T-helper 2 cell treated with Interferon-gamma antibody and Interleukin-4, amounts not matched to agents 5 μg/mL and 100 μg/mL, for 36 hours (primary cell): ENCODE data around the gene MARK3.

Experiments
- DNase-seq: peaks from one replicate; pipeline ENCODE4 v3.0.0; 2021; ENCODE audit warnings: low spot score
- H3K27ac Mint-ChIP-seq: one replicate; pipeline ENCODE4 v1.8.0; 2021; ENCODE audit warnings: mild to moderate bottlenecking, mixed read lengths
- H3K27me3 Mint-ChIP-seq: one replicate; pipeline ENCODE4 v1.8.0; 2021; ENCODE audit warnings: low read depth, mixed read lengths
- H3K36me3 Mint-ChIP-seq: one replicate; pipeline ENCODE4 v1.8.0; 2021; ENCODE audit warnings: low read depth, mixed read lengths
- H3K4me1 Mint-ChIP-seq: one replicate; pipeline ENCODE4 v1.8.0; 2021; ENCODE audit warnings: low read depth, mixed read lengths
- H3K4me3 Mint-ChIP-seq: one replicate; pipeline ENCODE4 v1.8.0; 2022; ENCODE audit warnings: mild to moderate bottlenecking, moderate library complexity, mixed read lengths
- H3K9me3 Mint-ChIP-seq: one replicate; pipeline ENCODE4 v1.8.0; 2021; ENCODE audit warnings: mixed read lengths

Gene MARK3

GRCh38 chr14:103378038-103378854, 7.0 kb upstream of the MARK3 start:
- H3K9me3 Mint-ChIP-seq, result no peaks in the 10 kb centered on the region
- no peak overlapping the region for H3K4me3 Mint-ChIP-seq
- peaks cover 11% of the 10 kb centered on the region for H3K27me3 Mint-ChIP-seq
- no peak for DNase-seq
- no peaks in the 10 kb centered on the region for H3K36me3 Mint-ChIP-seq
- peaks cover 7% of the 10 kb centered on the region for H3K4me1 Mint-ChIP-seq
- no peak overlapping the region for H3K27ac Mint-ChIP-seq

GRCh38 chr14:103380719-103381377, 4.4 kb upstream of the MARK3 start:
- H3K4me3 Mint-ChIP-seq, result no peak overlapping the region
- H3K4me1 Mint-ChIP-seq, result peaks cover 14% of the 10 kb centered on the region
- H3K9me3 Mint-ChIP-seq, result no peaks in the 10 kb centered on the region
- DNase-seq, result no peak
- H3K27me3 Mint-ChIP-seq, result peaks cover 9% of the 10 kb centered on the region
- H3K36me3 Mint-ChIP-seq, result no peaks in the 10 kb centered on the region
- H3K27ac Mint-ChIP-seq, result no peak overlapping the region

GRCh38 chr14:103382376-103382775, 2.8 kb upstream of the MARK3 start:
- H3K27me3 Mint-ChIP-seq, result peaks cover 9% of the 10 kb centered on the region
- no peaks in the 10 kb centered on the region for H3K9me3 Mint-ChIP-seq
- H3K27ac Mint-ChIP-seq, result no peak overlapping the region
- peak; percentile 20 for DNase-seq
- H3K4me3 Mint-ChIP-seq, result no peak overlapping the region
- H3K4me1 Mint-ChIP-seq, result peaks cover 19% of the 10 kb centered on the region
- peaks cover 5% of the 10 kb centered on the region for H3K36me3 Mint-ChIP-seq

- Mint-ChIP-seq H3K4me3 (peak overlapping the region; percentile 93), H3K4me1 (peaks cover 32% of the 10 kb centered on the region), H3K36me3 (peaks cover 12% of the 10 kb centered on the region), H3K9me3 (no peaks in the 10 kb centered on the region), H3K27me3 (peaks cover 9% of the 10 kb centered on the region), H3K27ac (peak overlapping the region; percentile 90)
- no peak for DNase-seq
Observed at GRCh38 chr14:103384450-103385151, 614 bp upstream of the MARK3 start.

GRCh38 chr14:103385929-103386712, 906 bp downstream of the MARK3 start:
- H3K36me3 Mint-ChIP-seq, result peaks cover 12% of the 10 kb centered on the region
- H3K27ac Mint-ChIP-seq, result peak overlapping the region; percentile 93
- peak; percentile 26 for DNase-seq
- peaks cover 5% of the 10 kb centered on the region for H3K27me3 Mint-ChIP-seq
- peak overlapping the region; percentile 96 for H3K4me3 Mint-ChIP-seq
- H3K9me3 Mint-ChIP-seq, result no peaks in the 10 kb centered on the region
- peaks cover 34% of the 10 kb centered on the region for H3K4me1 Mint-ChIP-seq

GRCh38 chr14:103386713-103387329, 1.6 kb downstream of the MARK3 start:
- Mint-ChIP-seq H3K27me3 (peaks cover 2% of the 10 kb centered on the region), H3K36me3 (peaks cover 12% of the 10 kb centered on the region), H3K4me3 (peak overlapping the region; percentile 96), H3K9me3 (no peaks in the 10 kb centered on the region), H3K4me1 (peaks cover 34% of the 10 kb centered on the region), H3K27ac (peak overlapping the region; percentile 93)
- DNase-seq, result no peak

- Mint-ChIP-seq H3K27me3 (no peaks in the 10 kb centered on the region), H3K4me3 (peak overlapping the region; percentile 71), H3K9me3 (no peaks in the 10 kb centered on the region), H3K36me3 (peaks cover 12% of the 10 kb centered on the region), H3K4me1 (peaks cover 28% of the 10 kb centered on the region), H3K27ac (no peak overlapping the region)
- DNase-seq, result no peak
Observed at GRCh38 chr14:103388664-103389063, 3.4 kb downstream of the MARK3 start.

DNA sequence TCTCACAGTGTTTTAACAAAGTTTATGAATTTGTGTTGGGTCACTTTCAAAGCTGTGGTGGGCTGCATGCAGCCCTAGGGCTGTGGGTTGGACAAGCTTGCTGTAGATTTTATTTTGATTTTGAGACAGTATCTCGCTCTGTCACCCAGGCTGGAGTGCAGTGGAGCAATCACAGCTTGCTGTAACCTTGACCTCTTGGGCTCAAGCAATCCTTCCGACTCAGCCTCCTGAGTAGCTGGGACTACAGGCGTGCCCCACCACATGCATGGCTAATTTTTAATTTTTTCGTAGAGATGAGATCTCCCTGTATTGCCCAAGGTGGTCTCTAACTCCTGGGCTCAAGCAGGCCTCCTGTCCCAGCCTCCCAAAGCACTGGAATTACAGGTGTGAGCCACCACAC, 5.4 kb downstream of the MARK3 start:
- Mint-ChIP-seq H3K27me3 (no peaks in the 10 kb centered on the region), H3K27ac (no peak overlapping the region), H3K4me1 (peaks cover 39% of the 10 kb centered on the region)

DNA sequence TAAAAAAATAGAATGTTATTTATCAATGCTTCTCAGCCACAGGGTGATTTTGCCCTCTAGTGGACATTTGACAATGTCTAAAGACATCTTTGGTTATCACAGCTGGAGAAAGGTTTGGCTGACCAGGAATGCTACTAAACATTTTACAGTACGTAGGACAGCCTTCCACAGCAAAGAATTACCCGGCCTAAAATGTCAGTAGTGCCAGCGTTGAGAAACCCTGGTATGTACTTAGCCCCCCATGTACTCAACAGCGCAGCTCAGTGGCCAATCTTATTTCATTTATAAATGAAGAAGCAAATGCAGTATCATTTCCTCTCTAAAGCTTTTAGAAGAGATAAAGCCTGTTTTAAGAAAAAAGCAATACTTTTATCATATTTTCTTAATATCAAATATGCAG, 5.8 kb downstream of the MARK3 start:
- H3K36me3 Mint-ChIP-seq, result peaks cover 11% of the 10 kb centered on the region
- H3K4me1 Mint-ChIP-seq, result peaks cover 43% of the 10 kb centered on the region
- no peak overlapping the region for H3K27ac Mint-ChIP-seq
- DNase-seq, result no peak
- H3K9me3 Mint-ChIP-seq, result no peaks in the 10 kb centered on the region
- H3K4me3 Mint-ChIP-seq, result no peak overlapping the region
- no peaks in the 10 kb centered on the region for H3K27me3 Mint-ChIP-seq

More for the DNA sequence above, 5.4 kb downstream of the MARK3 start:
- Mint-ChIP-seq H3K9me3 (no peaks in the 10 kb centered on the region), H3K4me3 (no peak overlapping the region), H3K36me3 (peaks cover 12% of the 10 kb centered on the region)
- no peak for DNase-seq

GRCh38 chr14:103392106-103392505, 6.9 kb downstream of the MARK3 start:
- Mint-ChIP-seq H3K4me1 (peaks cover 42% of the 10 kb centered on the region), H3K27me3 (no peaks in the 10 kb centered on the region), H3K9me3 (no peaks in the 10 kb centered on the region), H3K4me3 (no peak overlapping the region), H3K27ac (no peak overlapping the region), H3K36me3 (peaks cover 7% of the 10 kb centered on the region)
- DNase-seq, result no peak

- Mint-ChIP-seq H3K4me3 (no peak overlapping the region), H3K36me3 (peaks cover 6% of the 10 kb centered on the region), H3K9me3 (no peaks in the 10 kb centered on the region), H3K27ac (no peak overlapping the region), H3K4me1 (peaks cover 40% of the 10 kb centered on the region), H3K27me3 (no peaks in the 10 kb centered on the region)
- no peak for DNase-seq
Observed at GRCh38 chr14:103392572-103392971, 7.4 kb downstream of the MARK3 start.

GRCh38 chr14:103393070-103393469, 7.9 kb downstream of the MARK3 start:
- Mint-ChIP-seq H3K9me3 (no peaks in the 10 kb centered on the region), H3K36me3 (peaks cover 6% of the 10 kb centered on the region), H3K27ac (no peak overlapping the region), H3K4me3 (no peak overlapping the region), H3K4me1 (peaks cover 40% of the 10 kb centered on the region), H3K27me3 (no peaks in the 10 kb centered on the region)
- no peak for DNase-seq
